Stimulated activated CD4-positive, alpha-beta T cell treated with anti-CD3 and anti-CD28 coated beads, Interleukin-4, amount 100 ng/mL, for 1 hour (primary cell): ENCODE measurements around the gene GMEB2.
"Not testable (repeated sequence)": the region's sequence is repeated elsewhere in the genome, so short reads cannot be mapped to it uniquely, and the experiment has no call there.

Source experiments
- DNase-seq: peaks from one replicate; pipeline ENCODE4 v3.0.0-alpha.2; 2020

GMEB2 gene

DNA sequence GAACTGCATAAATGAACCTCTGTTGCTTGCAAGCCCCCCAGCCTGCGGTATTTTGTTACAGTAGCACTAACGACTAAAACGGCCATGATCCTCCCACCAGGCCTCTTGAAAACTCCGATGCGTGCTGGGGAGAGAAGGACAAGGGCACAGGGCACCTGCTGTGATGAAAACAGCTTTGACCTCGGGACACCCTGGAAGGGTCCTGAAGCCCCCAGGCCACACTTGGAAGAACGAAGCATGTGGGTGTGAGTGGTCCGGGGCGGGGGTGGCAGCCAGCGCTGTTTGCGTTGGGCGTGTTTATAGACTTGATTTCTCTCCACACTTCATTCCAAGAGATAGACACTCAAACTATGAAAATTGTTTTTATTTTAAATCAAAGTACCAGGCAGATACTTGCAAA is 39.6 kb downstream of the GMEB2 start:
- no peak for DNase-seq

DNA sequence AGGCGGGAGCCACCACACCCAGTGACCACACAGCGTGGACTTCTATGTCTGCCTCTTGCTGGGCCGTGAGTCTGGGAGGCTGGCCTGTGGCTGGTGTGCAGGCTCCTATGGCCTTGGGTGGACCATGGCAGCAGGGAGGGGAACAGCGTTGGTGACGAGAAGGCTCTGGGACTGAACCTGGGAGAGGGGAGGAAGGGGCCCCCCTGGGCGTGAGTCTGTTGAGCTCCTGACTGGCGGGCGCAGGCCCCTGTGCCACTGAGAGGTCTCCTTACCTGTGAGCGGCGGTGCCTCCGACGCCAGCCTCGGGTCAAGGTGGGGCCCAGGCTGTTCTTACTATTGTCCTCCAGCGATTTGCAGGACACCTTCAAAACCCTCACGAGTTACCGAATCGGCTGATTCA is 40.1 kb downstream of the GMEB2 start:
- no peak for DNase-seq

DNA sequence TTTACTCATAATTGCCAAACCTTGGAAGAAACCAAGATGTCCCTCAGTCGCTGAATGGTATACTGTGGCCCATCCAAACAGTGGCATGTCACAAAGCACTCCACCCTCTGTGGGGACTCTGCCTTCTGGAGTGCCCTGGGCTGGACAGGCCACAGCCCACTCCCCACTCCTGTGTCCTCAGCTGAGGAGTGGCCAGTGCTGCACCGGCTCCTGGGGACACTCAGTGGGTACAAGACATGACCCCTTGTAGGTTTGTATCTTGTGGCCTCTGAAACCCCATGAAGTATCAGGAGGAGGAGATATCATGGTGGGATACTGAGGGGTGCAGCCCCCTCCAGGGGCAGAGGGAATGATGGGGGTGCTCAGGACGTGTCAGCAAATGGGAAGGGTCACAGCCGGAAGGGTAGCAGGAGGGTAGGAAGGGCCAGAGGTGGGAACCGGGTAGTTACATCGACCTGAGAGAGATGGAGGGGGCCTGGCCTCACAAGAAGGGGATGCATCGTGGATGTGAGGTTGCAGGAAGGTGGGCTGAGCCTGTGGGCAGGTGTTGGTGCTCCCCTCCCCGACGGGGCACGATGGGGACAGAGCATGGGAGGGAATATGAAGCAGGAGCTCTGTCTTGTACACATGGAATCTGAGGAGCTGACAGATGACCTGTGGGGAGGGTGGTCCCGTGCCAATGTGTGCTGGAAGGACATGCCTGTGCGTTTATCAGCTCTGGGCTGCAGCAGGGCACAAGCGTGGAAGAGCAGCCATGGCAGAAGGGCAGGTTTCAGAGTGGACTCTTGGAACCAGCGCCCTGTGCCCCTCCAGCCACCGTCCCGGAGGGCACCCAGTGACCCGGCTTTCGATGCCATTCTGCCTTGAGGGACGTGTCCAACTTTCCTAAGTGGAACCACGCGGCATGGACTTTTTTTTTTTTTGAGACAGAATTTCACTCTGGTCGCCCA is 41.0 kb downstream of the GMEB2 start:
- no peak for DNase-seq

DNA sequence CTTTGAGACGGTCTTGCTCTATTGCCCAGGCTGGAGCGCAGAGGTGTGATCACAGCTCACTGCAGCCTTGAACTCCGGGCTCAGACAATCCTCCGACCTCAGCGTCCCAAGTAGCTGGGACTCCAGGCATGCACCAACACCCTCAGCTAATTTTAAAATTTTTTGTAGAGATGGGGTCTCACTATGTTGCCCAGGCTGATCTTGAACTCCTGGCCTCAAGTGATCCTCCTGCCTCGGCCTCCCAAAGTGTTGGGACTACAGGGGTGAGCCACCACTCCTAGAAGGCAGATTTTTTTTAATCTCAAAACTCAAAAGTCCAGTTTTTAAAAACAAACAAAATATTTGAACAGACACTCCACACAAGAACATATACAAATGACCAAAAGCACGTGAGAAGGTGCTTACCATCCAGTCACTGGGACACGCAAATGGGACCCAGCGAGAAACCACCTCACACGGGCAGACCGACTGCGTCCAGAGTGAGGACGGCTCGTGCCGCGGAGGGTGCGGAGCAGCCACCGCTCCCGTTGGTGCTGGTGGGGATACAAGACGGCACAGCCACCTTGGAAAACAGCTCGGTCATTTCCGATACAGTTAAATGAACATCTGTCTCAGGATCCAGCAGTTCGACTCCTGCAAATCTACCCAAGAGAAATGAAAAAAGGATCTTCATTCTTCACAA is 44.4 kb downstream of the GMEB2 start:
- DNase-seq, result no peak

DNA sequence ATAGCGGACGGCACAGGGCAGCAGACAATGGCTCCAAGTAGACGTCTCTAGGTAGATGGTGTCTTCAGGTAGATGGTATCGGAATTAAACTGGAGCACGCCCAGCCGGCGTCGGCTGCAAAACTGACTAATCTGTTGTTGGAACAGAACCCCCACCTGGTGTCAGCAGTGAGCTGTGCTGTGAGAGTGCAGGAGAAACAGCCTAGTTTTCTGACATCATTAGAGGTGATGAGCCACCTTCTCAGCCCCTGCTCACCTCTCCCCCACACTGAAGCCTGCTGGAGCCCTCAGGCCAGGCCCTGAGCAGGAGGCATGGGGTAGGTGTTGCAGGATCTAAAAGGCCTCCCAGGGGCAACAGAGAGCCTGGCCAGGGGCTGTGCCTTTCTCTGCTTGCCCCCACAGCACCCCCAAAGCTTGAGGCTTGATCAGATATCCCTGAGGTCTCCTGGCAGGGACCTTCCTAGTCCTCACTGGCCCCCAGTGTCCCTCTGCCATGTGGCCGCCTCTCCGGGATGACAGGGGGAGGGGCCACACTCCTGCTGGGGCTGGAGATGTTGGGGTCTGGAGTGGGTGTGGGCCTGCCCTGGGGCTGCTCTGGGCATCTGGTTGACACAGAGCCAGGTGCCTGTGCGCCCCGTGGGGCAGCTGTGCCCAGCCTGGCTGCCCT is 46.0 kb downstream of the GMEB2 start:
- peak; percentile 71 for DNase-seq

DNA sequence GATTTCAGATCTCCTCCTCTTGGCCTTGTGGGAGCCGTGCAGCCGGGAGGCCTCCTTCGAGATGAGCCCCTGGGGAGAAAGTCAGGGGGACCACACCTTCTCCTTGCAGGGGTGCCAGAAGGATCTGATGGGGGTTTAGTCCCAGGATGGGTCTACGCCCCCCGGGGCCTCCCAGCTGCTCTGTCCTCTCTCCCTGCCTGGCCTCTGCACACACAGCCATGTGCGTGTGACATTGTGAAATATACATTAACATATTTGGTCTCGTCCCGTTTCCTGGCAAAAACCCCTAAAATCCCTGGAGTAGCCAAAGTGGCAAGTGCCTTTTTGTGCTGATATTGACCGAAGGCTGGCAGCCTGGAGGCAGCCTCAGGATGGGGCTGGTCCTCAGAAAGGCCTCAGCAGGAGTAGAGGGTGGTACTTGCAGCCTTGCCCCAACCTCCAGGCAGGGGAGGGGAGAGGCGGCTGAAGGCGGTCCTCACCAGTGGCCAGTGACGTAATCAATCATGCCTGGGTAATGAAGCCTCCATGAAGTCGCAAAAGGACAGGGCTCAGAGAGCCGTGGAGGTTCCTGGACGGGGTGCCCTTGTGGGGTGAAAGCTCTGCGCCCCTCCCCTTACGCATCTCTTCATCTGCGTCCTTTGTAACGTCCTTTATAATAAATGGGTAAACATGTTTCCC is 47.7 kb downstream of the GMEB2 start:
- DNase-seq, result no peak

DNA sequence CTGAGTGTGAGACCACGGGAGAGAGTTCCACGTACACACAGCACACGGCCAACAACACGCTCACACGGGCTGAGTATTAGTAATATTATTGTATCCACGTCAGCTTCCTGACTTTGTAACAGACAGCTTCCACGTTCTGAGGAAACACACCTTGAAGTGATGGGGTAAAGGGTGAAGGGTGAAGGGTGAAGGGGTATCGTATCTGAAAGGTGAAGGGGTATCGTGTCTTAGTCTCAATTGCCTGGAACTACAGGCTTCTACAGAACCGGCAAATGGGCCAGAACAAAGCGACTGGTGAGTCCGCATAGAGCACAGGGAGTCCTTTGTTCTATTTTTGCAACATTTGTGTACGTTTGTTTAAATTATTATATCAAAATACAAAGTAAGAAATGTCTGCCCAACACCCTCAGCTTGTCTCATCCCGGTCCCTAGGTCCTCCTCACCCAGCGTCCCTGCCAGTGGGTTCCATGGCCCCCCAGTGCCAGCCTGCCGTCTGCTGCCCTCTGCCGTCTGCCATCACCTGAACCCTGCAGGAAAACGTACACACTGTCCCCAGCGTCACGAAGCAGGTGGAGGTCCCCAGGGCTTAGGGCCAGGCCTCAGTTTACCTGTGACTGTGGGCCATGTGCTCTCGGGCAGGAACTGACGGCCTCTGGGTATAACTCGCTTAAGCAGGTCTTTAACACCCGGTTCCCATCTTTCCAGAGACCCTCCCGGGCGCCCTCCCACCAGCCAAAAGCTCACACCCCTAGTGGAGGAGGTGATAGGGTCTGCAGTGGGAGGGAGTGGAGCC is 48.5 kb downstream of the GMEB2 start:
- no peak for DNase-seq

DNA sequence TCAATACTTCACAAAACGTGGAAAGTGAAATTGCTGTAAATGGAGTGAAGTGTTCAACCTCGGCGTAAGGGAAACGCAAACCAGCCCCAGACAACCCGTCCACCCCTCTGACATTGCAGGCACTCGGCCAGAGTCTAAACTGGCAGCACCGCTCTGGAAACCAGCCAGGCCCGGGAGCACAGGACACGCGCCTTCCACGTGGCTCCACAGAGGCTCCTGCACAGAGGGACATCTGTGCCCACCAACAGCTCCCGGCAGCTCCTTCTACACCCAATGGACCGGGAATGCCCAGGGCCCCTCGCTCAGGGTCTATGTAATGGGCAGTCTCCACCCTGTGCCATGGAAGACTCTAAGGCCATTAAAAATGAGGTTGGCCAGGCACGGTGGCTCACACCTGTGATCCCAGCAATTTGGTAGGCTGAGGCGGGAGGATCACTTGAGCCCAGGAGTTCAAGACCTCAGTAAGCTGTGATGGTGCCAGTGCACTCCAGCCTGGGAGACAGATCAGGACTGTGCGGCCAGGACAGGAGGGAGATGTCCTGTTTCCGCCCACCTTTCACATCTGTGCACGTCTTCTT is 49.5 kb downstream of the GMEB2 start:
- no peak for DNase-seq

DNA sequence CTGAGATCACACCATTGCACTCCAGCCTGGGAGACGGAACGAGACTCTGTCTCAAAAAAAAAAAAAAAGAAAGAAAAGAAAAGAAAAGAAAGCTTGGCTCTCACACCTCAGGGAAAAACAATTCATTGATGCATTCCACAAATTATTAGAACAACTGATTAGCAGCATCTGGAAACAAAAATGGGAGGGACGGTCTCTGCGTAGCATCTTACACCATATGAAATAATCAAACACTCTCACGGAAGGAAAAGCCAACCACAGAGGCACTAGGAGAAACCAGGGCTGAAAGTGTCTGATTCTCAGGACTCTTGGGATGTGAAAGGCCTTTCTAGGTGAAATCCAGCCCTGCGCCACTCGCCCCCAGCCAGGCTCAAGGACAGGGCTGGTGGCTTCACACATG is 50.6 kb downstream of the GMEB2 start:
- DNase-seq, result no peak

DNA sequence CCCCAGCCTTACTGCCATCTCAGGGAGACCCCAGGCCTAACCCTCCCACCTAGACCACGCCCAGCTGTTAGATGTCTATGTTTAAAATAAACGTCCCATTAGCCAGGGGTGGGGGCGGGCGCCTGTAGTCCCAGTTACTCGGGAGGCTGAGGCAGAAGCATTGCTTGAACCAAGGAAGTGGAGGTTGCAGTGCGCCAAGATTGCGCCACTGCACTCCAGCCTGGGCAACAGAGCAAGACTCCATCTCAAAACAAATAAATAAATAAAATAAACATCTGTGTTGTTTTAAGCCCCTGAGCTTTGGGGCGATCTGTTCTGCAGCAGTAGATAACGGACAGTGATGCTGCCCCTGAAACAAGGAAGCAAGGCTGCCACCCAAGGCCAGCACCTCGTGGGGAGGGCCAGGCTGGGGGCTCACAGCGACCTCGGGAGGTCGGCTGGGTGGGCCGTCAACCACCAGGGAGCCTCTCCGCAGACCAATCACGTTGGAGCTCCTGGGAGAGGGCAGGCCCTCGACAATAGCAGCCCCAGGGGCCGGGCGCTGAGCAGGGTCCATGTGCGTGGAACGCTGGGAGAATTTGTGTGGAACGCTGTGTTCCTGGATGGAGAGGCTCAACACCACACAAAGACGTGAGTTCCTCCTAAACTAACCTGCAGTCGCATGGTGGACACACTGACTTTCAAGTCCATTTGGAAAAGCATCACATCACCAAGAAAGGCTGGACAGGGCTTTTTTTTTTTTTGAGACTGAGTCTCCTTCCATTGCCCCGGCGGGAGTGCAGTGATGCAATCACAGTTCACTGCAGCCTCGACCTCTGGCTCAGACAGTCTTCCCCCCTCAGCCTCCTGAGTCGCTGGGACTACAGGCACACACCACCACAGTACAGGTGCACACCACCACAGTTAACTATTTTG is 51.8 kb downstream of the GMEB2 start:
- DNase-seq, result no peak

DNA sequence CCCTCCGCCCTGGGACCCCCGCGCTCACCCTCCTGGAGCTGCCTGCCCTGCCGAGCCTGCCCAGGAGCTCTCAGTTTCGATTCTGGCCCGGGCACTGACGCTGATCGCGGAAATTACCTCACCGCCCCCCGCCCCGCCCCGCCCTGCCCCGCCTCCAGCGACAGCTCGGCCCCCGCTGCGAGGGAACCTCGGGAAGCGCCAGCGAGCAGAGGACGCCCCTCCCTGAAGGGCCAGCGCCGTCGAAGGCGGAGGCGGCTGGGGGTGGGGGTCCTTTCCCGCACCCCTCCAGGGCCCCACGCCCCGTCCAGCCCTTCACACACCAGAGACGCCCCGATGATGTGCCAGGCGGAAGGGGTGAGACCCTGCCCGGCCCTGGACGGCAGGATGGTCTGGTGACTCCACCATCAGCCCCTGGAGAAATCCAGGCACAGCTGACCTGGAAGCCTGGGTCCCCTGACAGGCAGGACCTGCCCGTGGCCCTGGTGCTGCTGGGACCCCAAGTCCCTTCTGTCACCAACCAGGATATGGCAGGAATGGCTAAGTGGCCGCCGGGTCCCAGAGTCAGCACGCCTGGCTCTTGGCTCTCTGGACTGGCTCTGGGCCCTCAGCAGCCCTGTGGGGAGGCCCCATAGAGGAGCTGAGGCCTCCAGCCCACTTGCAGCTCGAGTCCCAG is 52.6 kb downstream of the GMEB2 start, which contains the start of gene HELZ2:
HELZ2 (minus strand) TSS at position 84 of the 673 bp plus-strand sequence. CDS start 1,854 bp downstream, outside the sequence.
- DNase-seq, result peak; percentile 54

DNA sequence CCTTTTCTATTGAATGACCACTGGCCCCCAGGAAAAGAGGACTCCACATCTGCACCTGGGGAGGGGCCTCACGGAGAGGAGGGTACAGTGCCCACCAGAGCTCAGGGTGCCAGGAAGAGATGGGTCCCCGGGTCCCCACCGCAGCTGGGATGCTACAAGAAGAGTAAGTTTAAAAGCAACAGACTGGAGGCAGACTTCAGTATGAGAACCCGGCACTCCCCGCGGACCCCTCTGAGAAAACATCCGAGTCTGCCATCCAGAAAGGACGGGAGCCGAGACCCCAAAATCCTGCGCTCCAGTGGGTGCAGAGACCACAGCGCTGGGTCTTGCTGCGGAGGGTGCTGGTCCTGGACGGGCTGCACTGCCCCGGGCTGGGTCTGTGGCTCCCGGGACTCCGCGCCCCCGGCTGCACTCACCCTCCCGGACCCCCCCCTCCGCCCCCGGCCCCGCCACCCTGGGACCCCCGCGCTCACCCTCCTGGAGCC is 53.2 kb downstream of the GMEB2 start:
- no peak for DNase-seq

DNA sequence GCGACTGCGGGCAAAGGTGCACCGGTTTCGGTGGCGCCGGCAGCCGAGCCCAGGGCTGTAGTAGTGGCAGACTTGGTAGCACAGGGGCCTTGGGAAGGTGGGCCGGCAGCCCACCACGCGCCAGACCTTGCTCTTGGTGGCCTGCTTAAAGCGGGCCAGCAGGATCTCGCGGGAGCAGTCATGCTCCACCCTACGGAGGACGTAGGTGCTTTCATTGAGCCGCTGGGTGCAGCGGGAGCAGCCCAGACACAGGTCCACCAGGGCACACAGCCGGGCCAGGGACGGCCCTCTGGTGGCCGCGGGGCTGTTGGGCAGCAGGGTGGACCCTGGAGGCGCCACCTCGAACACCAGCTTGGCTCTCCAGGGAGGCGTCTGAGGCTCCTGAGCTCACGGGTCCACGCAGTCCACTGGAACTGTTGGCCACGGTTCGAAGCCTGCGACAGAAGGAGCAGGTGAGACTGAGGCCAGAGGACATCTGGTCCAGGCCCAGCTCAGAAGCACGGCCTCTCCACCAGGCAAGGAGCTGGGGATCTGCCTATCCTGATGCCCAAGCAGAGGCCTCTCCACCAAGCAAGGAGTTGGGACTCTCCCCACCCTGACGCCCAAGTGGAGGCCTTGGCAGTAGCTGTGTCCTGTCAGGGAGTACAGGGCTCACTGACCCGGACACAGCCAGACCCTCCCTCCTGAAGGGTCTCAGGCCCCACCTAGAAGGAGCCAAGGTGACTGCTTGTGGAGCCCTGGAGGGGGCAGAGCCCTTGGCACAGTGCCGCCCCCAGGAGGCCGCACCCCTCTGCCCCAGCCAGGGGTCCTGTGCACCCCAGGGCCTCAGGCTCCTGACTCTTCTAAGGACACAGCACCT is 53.9 kb downstream of the GMEB2 start:
- no peak for DNase-seq

DNA sequence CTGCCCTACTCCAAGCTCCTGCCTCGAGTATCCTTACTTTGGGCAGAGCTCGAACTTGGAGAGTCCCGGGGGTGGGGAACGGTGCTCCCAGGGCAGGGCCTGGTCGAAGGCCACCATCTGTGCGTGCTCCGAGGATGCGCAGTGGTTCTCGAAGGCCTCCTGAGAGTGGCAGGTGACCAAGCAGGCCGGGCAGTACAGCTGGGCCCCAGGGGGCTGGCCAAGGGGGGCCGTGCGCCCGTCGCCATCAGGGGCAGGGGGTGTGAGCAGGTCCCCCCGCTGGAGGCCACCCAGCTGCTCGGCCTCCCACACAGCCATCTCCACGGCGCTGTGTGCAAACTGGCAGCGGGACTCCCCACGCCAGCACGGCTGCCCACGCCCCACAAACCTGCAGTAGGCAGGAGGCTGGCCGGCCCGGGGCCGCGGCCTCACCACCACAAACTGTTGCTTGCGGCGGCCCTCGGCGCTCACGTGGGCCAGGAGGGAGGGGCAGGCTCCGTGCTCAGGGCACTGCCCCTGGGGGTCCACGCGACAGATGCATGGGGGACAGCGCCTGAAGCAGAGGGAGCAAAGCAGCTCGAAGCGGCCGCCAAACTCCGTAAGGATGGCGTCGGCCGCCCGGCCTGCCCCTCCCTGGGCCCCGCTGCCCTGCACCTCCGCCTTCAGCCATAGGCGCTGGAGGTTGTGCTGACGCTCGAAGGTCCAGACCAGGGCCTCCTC is 54.7 kb downstream of the GMEB2 start:
- no peak for DNase-seq

DNA sequence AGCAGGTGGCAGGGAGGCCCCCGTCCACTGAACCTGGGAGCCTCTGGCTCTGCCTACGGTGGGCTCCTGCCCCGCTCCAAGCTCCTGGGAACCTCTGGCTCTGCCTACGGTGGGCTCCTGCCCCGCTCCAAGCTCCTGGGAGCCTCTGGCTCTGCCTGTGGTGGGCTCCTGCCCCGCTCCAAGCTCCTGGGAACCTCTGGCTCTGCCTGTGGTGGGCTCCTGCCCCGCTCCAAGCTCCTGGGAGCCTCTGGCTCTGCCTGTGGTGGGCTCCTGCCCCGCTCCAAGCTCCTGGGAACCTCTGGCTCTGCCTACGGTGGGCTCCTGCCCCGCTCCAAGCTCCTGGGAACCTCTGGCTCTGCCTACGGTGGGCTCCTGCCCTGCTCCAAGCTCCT is 55.8 kb downstream of the GMEB2 start:
- not testable (repeated sequence) for DNase-seq

DNA sequence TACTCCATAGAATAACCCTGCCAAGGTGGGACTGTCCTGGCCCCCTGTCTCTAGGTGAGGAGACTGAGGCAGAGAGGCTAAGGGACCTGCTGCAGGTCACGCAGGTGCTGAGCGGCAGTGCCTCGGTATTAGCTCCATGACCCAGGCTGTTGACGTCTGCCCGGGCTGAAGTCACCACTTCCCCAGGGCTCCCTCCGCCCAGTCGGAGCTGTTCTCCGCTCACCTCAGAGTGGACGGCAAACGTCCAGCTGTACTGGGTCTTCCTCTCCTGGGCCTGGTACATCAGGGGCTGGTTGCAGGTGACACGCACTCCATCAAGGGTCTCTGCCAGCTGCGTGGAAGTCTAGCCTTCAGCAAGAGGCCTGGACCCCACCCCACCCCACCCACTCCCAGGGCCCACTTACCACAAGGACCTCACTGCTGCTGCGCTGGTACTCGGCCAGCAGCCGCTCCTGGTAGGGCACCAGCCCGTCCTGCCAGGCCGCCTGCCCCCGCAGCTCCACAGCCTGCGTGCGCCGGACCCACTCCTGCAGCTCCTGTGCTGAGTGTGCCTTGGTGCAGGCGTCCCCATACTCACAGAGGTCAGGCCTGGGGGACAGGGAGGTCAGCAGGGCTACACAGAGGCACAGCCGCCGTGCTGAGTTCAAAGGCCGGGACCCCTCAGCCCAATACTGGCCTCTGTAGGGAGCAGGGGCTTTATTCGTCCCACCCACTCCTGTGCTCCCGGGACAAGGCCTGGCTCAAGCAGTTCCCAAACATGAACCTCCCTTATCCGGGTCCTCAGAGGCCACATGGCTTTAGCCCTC is 56.4 kb downstream of the GMEB2 start:
- no peak for DNase-seq
